SK-N-SH (cell line): ENCODE results near the gene RNF180.

ENCODE experiments used
- CTCF ChIP-seq: fragments of 200-600 bp; sonication (generic); IDR thresholded peaks from 2 replicates; pipeline ENCODE4 v1.6.1; 2017; ENCODE audit warnings: antibody characterized with exemption, mild to moderate bottlenecking, moderate library complexity
- EP300 ChIP-seq, 2 experiments: IDR thresholded peaks; 2 replicates each; pipeline versions ENCODE4 v1.4.0 to v1.6.1; 2012; ENCODE audit warnings: borderline replicate concordance in 1 of 2, low read depth in 1 of 2, low read length in 1 of 2
- MAX ChIP-seq: IDR thresholded peaks from 2 replicates; pipeline ENCODE4 v1.4.0; 2012; ENCODE audit warnings: low read depth
- MEF2A ChIP-seq: IDR thresholded peaks from 2 replicates; pipeline ENCODE4 v1.4.0; 2012; ENCODE audit warnings: low read depth, borderline replicate concordance
- PBX3 ChIP-seq: IDR thresholded peaks from 2 replicates; pipeline ENCODE4; 2012
- RAD21 ChIP-seq: IDR thresholded peaks from 2 replicates; pipeline ENCODE4 v1.6.1; 2012; ENCODE audit warnings: mild to moderate bottlenecking, low read length
- REST ChIP-seq: IDR thresholded peaks from 2 replicates; pipeline ENCODE4 v1.6.1; 2012; ENCODE audit warnings: mild to moderate bottlenecking, low read depth, low read length, moderate library complexity
- RFX5 ChIP-seq: IDR thresholded peaks from 2 replicates; pipeline ENCODE4 v1.6.1; 2012; ENCODE audit warnings: mild to moderate bottlenecking, improper control_type of control experiment, low read length
- RXRA ChIP-seq: IDR thresholded peaks from 2 replicates; pipeline ENCODE4 v1.4.0; 2012; ENCODE audit warnings: low read depth, mild to moderate bottlenecking, borderline replicate concordance
- SIN3A ChIP-seq: IDR thresholded peaks from 2 replicates; pipeline ENCODE4 v1.6.1; 2012; ENCODE audit warnings: low read depth, mild to moderate bottlenecking, low read length, moderate library complexity, borderline replicate concordance
- TAF1 ChIP-seq: IDR thresholded peaks from 2 replicates; pipeline ENCODE4 v1.6.1; 2012; ENCODE audit warnings: low read depth, mild to moderate bottlenecking, low read length, moderate library complexity, borderline replicate concordance
- TCF12 ChIP-seq: IDR thresholded peaks from 2 replicates; pipeline ENCODE4 v1.4.0; 2012
- TEAD4 ChIP-seq: IDR thresholded peaks from 2 replicates; pipeline ENCODE4 v1.4.0; 2012; ENCODE audit warnings: mild to moderate bottlenecking, borderline replicate concordance; ENCODE audit not compliant: insufficient read depth
- USF2 ChIP-seq: fragments of 150-350 bp; IDR thresholded peaks from 2 replicates; pipeline ENCODE4 v1.6.1; 2017; ENCODE audit warnings: antibody characterized with exemption, low read length, low read depth, borderline replicate concordance

GRCh38 chr5:64206653-64207052, 41.0 kb downstream of the RNF180 start:
- TF ChIP-seq REST (no peak), CTCF (no peak), EP300 (IDR thresholded peaks at IDR 0.05; ENCODE audit: borderline replicate concordance in 1 of 2, low read depth in 1 of 2, low read length in 1 of 2) (no peak), USF2 (no peak), SIN3A (no peak), TAF1 (no peak), MEF2A (no peak), RFX5 (no peak), MAX (no peak), PBX3 (no peak), RAD21 (no peak), RXRA (no peak), TEAD4 (no peak), TCF12 (no peak)
